ENCODE measurements around the gene CHID1.

Gene CHID1

GRCh38 chr11:836274-836673, 74.3 kb downstream of the CHID1 start:
- no peak for DNase-seq (ENCODE audit: low spot score)

- no peak for DNase-seq (ENCODE audit: low spot score)
These were observed 76.0 kb downstream of the CHID1 start for GRCh38 chr11:834371-835316.

GRCh38 chr11:833849-834311, 76.7 kb downstream of the CHID1 start:
- DNase-seq (ENCODE audit: low spot score), result no peak

- DNase-seq (ENCODE audit: low spot score), result no peak
These were observed 77.4 kb downstream of the CHID1 start for GRCh38 chr11:833114-833791.

GRCh38 chr11:832529-833113, 78.0 kb downstream of the CHID1 start, which contains the start of gene CD151:
Gene CD151 (plus strand): TSS chr11:832952. CDS start chr11:836070, 3,118 bp downstream.
- DNase-seq (ENCODE audit: low spot score), result no peak

- no peak for DNase-seq (ENCODE audit: low spot score)
These were observed 78.6 kb downstream of the CHID1 start for GRCh38 chr11:831961-832528.

- DNase-seq (ENCODE audit: low spot score), result no peak
These were observed 79.3 kb downstream of the CHID1 start for GRCh38 chr11:831118-831864.

- DNase-seq (ENCODE audit: low spot score), result no peak
These were observed 80.1 kb downstream of the CHID1 start for GRCh38 chr11:830295-831117.

- no peak for DNase-seq (ENCODE audit: low spot score)
These were observed 80.7 kb downstream of the CHID1 start for GRCh38 chr11:829847-830294.

GRCh38 chr11:829176-829846, 81.3 kb downstream of the CHID1 start:
- no peak for DNase-seq (ENCODE audit: low spot score)

GRCh38 chr11:828506-829175, 82.0 kb downstream of the CHID1 start:
- no peak for DNase-seq (ENCODE audit: low spot score)

- no peak for DNase-seq (ENCODE audit: low spot score)
These were observed 82.8 kb downstream of the CHID1 start, which contains the start of gene CRACR2B for GRCh38 chr11:827897-828192. Gene CRACR2B (plus strand): TSS chr11:827919. CDS start chr11:828608, 689 bp downstream.

GRCh38 chr11:827146-827896, 83.3 kb downstream of the CHID1 start:
- no peak for DNase-seq (ENCODE audit: low spot score)

- no peak for DNase-seq (ENCODE audit: low spot score)
These were observed 83.8 kb downstream of the CHID1 start for GRCh38 chr11:826836-827145.

- no peak for DNase-seq (ENCODE audit: low spot score)
These were observed 84.4 kb downstream of the CHID1 start for GRCh38 chr11:826227-826621.

- DNase-seq (ENCODE audit: low spot score), result no peak
These were observed 85.0 kb downstream of the CHID1 start for GRCh38 chr11:825366-826226.

GRCh38 chr11:824942-825341, 85.7 kb downstream of the CHID1 start:
- no peak for DNase-seq (ENCODE audit: low spot score)

GRCh38 chr11:824292-824880, 86.2 kb downstream of the CHID1 start:
- DNase-seq (ENCODE audit: low spot score), result no peak
